A673 (cell line): ENCODE data around the gene KLHL42.

Experiments
- CTCF ChIP-seq: fragments of 300-800, 200-600 bp; sonication (generic); conservative IDR thresholded peaks from 2 replicates; pipeline ENCODE4 v1.5.1; 2017; ENCODE audit warnings: low read depth, mild to moderate bottlenecking, antibody characterized with exemption, low read length, moderate library complexity, mixed read lengths
- EZH2 ChIP-seq: fragments of 200-600 bp; sonication (generic); IDR thresholded peaks from 2 replicates; pipeline ENCODE4 v1.6.1; 2017; ENCODE audit warnings: borderline replicate concordance, low read depth, mild to moderate bottlenecking, mixed read lengths, antibody characterized with exemption, low read length; ENCODE audit not compliant: poor library complexity, severe bottlenecking

GRCh38 chr12:27733791-27734190 lies 46.2 kb upstream of the KLHL42 start:
- TF ChIP-seq CTCF (no peak), EZH2 (no peak)
